GM15510 (cell line): ENCODE results near the gene IL1R2.

Source experiments
- POLR2A ChIP-seq: IDR thresholded peaks from 3 replicates; pipeline ENCODE4 v1.6.1; 2011; ENCODE audit warnings: borderline replicate concordance; ENCODE audit not compliant: insufficient read length; ENCODE audit errors: extremely low read depth

The IL1R2 gene

GRCh38 chr2:102016399-102016955 is 24.7 kb downstream of the IL1R2 start:
- no peak for TF ChIP-seq POLR2A

- TF ChIP-seq POLR2A: no peak
Measured at GRCh38 chr2:102018823-102019445, 27.2 kb downstream of the IL1R2 start.

- TF ChIP-seq POLR2A: no peak
Measured at GRCh38 chr2:102020596-102021170, 28.9 kb downstream of the IL1R2 start.

DNA sequence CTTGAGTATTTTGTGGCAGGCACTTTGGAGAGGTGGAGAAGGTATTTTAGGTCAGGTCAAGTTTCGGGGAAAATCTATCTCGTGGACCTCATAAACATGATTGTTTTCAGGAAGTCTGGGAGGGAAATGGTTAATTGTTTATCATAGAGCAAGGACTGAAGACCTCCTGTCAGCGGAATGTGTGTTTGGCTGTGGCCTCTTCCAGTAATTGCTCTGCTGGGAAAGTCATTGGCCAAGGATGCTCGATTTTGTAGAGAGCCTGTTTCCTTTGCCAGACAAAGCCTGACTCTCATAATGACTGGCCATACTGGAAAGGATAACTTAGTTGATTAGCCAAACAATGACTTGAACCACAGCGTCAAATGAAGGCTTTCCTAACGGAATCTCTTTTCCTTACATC is 30.0 kb downstream of the IL1R2 start:
- no peak for TF ChIP-seq POLR2A

DNA sequence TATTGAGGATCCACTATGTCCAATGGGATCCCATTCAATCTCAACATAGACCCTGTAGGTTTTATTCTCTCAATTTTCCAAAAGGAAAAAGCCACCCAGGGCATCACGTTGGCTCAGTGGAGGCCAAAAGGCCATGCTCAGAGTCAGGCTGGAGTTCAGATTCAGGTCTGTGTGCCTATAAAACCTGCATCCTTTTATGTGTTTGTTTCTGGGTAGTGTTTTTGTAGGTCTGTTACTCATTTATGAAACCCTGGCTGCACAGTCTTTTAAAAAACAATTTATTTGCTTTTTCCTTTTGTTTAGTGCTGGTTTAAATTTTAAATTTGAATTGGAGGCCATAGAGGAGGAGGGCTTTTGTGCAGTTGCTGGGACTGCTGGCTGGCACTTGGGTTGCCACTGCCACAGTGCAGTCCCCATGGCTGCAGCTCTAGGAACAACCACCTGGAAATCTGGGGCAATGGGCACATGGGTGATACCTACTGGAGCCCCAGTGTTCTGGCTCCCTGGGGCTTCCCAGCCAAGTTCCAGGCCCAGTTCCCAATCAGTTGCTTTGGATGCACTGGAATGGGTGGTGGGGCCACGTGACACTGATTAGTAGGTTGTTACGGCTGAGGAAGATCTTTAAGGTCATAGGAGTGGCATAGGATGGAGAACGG is 31.3 kb downstream of the IL1R2 start:
- no peak for TF ChIP-seq POLR2A

DNA sequence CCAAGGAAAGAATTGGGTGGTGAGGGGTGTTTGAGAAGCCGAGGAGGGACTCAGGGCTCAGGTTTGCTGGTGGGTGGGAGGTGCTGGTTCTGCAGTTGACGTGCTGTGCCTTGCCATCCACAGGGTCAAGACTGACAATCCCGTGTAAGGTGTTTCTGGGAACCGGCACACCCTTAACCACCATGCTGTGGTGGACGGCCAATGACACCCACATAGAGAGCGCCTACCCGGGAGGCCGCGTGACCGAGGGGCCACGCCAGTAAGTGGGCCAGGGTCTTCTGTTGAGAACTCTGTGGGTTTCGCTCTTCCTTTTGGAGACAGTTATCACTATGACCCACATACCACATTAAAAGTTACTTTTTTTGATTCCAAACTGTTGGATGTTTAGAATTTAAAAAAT is 32.6 kb downstream of the IL1R2 start:
- no peak for TF ChIP-seq POLR2A

DNA sequence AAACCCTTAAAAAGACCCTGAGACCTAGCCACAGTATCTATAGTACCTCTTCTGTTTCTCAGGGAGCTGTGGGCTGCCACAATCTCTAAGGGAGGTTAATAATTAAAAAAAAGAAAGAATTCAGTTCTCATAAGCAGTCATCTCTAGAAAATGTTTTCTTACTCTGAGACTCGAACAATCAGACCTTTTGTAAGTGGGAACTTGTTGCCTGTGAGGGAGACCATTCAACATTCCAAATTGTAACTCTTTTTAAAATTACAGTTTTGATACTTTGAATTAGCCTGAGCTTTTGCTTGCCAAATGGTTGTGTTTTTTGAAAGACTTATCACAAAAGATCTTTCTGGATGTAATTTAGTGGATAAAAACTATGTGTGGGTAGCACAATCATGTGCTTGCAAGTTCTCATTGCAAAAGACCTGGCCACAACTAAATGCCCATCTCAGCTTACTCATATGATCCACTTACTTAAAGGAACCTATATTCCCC is 33.3 kb downstream of the IL1R2 start:
- TF ChIP-seq POLR2A: no peak

DNA sequence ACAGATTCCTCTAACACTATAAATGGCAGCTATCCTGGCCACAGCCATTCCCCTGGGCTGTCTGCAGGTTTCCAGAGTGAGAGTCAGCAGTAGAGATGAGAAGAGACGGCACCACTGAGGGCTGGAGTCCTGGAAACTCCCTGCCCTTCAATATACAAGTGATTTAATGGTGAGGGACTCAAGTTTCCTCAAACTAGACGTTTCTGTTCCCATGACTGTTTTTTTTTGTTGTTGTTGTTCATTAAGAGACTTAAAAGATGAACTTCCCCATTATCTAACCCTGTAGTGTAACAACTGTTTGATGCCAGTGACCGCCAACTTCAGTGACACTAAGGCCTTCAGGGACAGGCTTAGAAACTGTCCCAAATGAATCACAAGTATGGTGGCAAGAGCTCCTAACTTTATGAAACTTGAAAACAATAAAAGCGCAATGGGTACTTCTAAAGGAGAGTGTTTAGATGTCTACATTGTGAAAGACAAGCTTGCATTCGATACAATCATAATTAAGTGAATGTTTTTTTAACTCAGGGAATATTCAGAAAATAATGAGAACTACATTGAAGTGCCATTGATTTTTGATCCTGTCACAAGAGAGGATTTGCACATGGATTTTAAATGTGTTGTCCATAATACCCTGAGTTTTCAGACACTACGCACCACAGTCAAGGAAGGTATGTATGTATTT is 34.0 kb downstream of the IL1R2 start:
- TF ChIP-seq POLR2A: no peak

GRCh38 chr2:102027036-102027980 is 35.5 kb downstream of the IL1R2 start:
- TF ChIP-seq POLR2A: no peak

DNA sequence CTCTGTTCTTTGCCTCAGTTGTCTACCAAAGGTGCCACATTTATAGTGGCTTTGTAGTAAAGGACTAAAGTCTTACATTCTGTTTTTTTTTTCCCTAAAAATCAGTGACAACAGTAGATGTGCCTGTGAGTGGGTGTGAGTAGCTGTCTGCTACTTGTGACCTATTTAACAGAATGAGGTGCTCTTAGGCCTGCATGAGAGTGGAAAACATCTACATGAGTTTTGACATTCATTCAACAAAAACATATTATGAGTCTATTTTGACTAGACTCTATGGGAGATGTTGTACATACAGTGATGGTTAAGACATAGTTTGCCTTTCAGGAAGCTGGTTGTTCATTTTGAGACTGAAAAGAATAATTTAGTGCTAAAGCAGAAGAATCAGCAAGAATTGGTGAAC is 36.7 kb downstream of the IL1R2 start:
- TF ChIP-seq POLR2A: no peak

- TF ChIP-seq POLR2A: no peak
Measured at GRCh38 chr2:102029405-102029804, 37.6 kb downstream of the IL1R2 start.

DNA sequence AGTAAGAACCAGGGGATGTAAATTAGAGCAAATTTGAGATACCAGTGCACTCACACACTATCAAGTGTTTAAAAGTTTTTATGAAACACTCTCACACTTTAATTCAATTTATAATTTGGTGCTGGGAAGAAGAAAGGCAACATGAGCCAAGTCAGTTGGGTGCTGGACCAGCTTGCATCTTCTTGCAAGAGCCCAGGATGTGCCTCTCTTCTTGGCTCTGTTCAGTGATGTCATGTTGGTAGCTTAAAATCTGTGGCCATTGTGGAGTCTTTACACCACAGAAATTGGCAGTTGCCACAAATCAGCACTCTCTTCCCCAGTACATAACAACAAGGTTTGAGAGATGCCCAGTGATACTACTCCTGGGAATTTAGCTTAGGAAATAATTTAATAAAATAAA is 38.2 kb downstream of the IL1R2 start:
- no peak for TF ChIP-seq POLR2A

DNA sequence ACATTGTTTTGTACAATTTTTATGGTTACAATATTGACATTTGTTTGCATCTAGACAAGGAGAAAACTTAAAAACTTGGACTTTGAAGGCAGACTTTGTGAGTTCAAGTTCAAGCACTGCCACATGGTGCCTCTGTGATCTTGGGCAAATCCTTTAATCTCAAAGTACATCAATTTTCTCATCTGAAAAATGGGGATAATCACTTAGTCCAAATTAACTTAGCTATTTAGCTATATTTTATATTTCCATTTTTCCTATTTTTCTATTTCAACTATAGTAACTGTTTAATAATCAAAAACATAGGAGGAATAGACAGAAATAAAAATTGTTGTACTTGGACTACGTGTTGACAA is 38.7 kb downstream of the IL1R2 start:
- TF ChIP-seq POLR2A: no peak

- TF ChIP-seq POLR2A: no peak
Measured at GRCh38 chr2:102030855-102031527, 39.2 kb downstream of the IL1R2 start.

GRCh38 chr2:102032368-102033030 is 40.7 kb downstream of the IL1R2 start:
- no peak for TF ChIP-seq POLR2A
